Smooth muscle cell (in vitro differentiated cells): ENCODE data around the gene MEGF11. TPM values are rescaled to one million over a fixed set of nuclear protein-coding genes. Genes with fewer than 3 reads are reported as not detected.
A peak's percentile ranks its signal among the peaks of the same experiment; 100 is the strongest.

ENCODE experiments used
- DNase-seq: peaks from one replicate; lab custom pipeline; 2025; ENCODE audit not compliant: unreplicated experiment; lab: John Stamatoyannopoulos, UW
- H2AFZ ChIP-seq: fragments of 200-600 bp; sonication (generic); 2 replicates; pipeline ENCODE4 v1.6.0; 2016; ENCODE audit warnings: antibody characterized with exemption, low read depth, mild to moderate bottlenecking
- H3F3A ChIP-seq: fragments of 200-600 bp; sonication (generic); 2 replicates; pipeline ENCODE4 v1.6.0; 2017; ENCODE audit warnings: antibody characterized with exemption, low read depth
- H3K27ac ChIP-seq: fragments of 200-600 bp; sonication (generic); 2 replicates; pipeline ENCODE4 v1.5.1; 2016; ENCODE audit warnings: low read depth, mild to moderate bottlenecking
- H3K27me3 ChIP-seq: fragments of 200-600 bp; sonication (generic); 2 replicates; pipeline ENCODE4 v1.6.1; 2016; ENCODE audit warnings: low read depth, mild to moderate bottlenecking
- H3K36me3 ChIP-seq: fragments of 200-600 bp; sonication (generic); 2 replicates; pipeline ENCODE4 v1.5.1; 2016; ENCODE audit warnings: low read depth
- H3K4me1 ChIP-seq: fragments of 200-600 bp; sonication (generic); 2 replicates; pipeline ENCODE4 v1.5.1; 2016; ENCODE audit warnings: low read depth
- H3K4me2 ChIP-seq: fragments of 200-600 bp; sonication (generic); 2 replicates; pipeline ENCODE4 v1.6.0; 2016; ENCODE audit warnings: mild to moderate bottlenecking
- H3K4me3 ChIP-seq: fragments of 200-600 bp; sonication (generic); 2 replicates; pipeline ENCODE4 v1.5.1; 2016; ENCODE audit warnings: mild to moderate bottlenecking
- H3K79me2 ChIP-seq: fragments of 200-600 bp; sonication (generic); 2 replicates; pipeline ENCODE4 v1.6.0; 2016; ENCODE audit warnings: low read depth, mild to moderate bottlenecking
- H3K9ac ChIP-seq: fragments of 200-600 bp; sonication (generic); 2 replicates; pipeline ENCODE4 v1.6.0; 2016; ENCODE audit warnings: low read depth
- H3K9me3 ChIP-seq: fragments of 200-600 bp; sonication (generic); replicated peaks from 2 replicates; pipeline ENCODE4 v1.5.1; 2016; ENCODE audit warnings: low read depth
- H4K20me1 ChIP-seq: fragments of 200-600 bp; sonication (generic); 2 replicates; pipeline ENCODE4 v1.6.0; 2016; ENCODE audit warnings: low read depth
- WGBS: methylation state at CpG from one replicate; pipeline ENCODE4 v1.1.7; 2016; ENCODE audit warnings: low lambda C conversion rate; 5-methylcytosine and 5-hydroxymethylcytosine counted together
- polyA plus RNA-seq: library from polyadenylated mRNA; unstranded; fragments of >200 nt; fragmentation: Nextera tagmentation; extraction: Ambion mirVana; gene quantifications from 2 replicates; pipeline ENCODE4 v1.2.1, GENCODE V29; 2016
- total RNA-seq: library from RNA; depleted of rRNA; stranded (reverse); fragments of >200 nt; gene quantifications from 2 replicates; pipeline ENCODE4 v1.2.3, GENCODE V29; 2014
- TF ChIP-seq, protein P1 (sequence below): fragments of 200-600 bp; sonication (generic); IDR thresholded peaks from 2 replicates; pipeline ENCODE4 v1.5.1; 2017; ENCODE audit warnings: borderline replicate concordance, mild to moderate bottlenecking, antibody characterized with exemption; ENCODE audit not compliant: insufficient read depth, poor library complexity, severe bottlenecking

The MEGF11 gene
- total RNA-seq (not detected in 2 replicates), polyA plus RNA-seq (0.08 and 0.40 TPM in 2 replicates)

DNA sequence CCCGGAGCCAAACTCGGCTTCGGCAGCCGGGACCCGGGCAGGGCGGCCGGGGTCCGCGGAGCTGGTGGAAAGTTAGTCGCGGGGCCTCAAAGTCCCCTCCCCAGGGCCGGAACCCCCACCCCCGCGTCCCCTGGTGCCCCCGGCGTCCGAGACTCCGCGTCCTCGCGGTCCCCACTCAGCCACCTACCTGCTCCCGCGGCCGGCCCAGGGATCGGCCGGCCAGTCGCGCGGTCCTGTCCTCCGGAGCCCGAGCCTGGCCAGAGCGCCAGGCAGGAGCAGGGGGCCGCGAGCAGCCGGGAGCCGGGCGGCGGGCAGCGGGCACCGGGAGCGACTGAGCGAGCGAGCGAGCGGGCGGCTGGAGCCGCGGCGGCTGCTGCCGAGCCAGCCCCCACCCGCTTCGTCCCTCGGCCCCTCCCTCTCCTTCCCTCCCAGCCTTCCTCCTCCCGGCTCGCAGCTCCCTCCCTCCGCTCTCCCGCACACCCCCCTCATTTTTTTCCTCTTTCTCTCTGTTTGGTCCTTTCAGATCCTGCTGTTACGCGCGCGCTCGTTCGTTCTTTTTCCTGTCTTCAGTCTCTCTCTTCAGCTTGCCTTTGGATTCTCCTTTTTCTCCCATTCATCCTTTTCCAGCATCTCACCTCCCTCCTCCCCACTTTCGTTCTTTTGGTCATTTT, at the start of gene MEGF11:
Gene MEGF11, minus strand, starts transcription at position 333 of the 671 bp plus-strand sequence. CDS start 125,347 bp downstream, outside the sequence.
- H3K4me2 ChIP-seq, result peak within 1 kb of the TSS; percentile 98
- WGBS, result under 1% methylated on average over 33 of the region's 64 CpGs
- H3F3A ChIP-seq, result no peaks in the 10 kb centered on the region
- no peak for DNase-seq
- H3K27me3 ChIP-seq, result peaks cover 100% of the 10 kb centered on the region
- TF ChIP-seq, protein P1, sequence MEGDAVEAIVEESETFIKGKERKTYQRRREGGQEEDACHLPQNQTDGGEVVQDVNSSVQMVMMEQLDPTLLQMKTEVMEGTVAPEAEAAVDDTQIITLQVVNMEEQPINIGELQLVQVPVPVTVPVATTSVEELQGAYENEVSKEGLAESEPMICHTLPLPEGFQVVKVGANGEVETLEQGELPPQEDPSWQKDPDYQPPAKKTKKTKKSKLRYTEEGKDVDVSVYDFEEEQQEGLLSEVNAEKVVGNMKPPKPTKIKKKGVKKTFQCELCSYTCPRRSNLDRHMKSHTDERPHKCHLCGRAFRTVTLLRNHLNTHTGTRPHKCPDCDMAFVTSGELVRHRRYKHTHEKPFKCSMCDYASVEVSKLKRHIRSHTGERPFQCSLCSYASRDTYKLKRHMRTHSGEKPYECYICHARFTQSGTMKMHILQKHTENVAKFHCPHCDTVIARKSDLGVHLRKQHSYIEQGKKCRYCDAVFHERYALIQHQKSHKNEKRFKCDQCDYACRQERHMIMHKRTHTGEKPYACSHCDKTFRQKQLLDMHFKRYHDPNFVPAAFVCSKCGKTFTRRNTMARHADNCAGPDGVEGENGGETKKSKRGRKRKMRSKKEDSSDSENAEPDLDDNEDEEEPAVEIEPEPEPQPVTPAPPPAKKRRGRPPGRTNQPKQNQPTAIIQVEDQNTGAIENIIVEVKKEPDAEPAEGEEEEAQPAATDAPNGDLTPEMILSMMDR, result no peak
- H3K27ac ChIP-seq, result no peak within 1 kb of the TSS
- H4K20me1 ChIP-seq, result peaks cover 7% of the 10 kb centered on the region
- H3K4me1 ChIP-seq, result peaks cover 18% of the 10 kb centered on the region
- no peaks in the 10 kb centered on the region for H3K79me2 ChIP-seq
- no peaks in the 10 kb centered on the region for H3K9me3 ChIP-seq
- no peak within 1 kb of the TSS for H3K9ac ChIP-seq
- peak within 1 kb of the TSS; percentile 57 for H3K4me3 ChIP-seq
- H2AFZ ChIP-seq, result peak within 1 kb of the TSS; percentile 86
- H3K36me3 ChIP-seq, result no peaks in the 10 kb centered on the region

DNA sequence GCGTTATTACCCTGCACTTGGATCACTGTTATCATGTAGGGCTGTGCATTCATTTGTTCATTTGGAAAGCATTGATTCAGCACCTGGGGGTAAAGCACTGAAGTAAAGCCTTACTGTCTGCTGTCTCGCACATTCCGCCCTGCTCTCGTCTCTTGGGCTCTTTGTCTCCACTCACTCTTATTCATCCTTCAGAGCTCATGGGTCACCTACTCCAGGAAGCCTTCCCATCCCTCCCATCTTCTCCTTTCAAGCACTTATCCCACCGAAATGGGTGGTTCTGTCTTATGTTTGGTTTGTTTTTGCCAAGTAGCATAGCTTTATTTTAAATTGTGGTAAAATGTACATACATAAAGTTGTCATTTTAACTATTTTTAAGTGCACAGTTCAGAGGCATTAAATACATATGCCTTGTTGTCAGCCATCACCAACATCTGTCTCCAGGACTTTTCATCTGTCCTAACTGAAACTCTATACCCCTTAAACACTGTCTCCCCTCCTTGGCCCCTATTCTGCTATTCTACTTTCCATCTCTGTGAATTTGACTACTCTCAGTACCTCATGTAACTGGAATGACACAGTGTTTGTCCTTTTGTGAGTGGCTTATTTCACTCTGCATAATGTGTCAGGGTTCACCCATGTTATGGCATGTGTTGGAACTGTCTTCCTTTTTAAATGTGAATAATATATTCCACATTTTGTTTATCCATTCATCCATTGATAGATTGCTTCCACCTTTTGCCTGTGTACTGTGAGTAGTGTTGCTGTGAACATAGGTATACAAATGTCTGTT, 49.1 kb upstream of the MEGF11 start:
- Histone ChIP-seq H3K9ac (no peak overlapping the region), H3K9me3 (no peaks in the 10 kb centered on the region), H3K36me3 (no peaks in the 10 kb centered on the region), H3F3A (no peaks in the 10 kb centered on the region), H3K4me1 (no peaks in the 10 kb centered on the region), H3K79me2 (no peaks in the 10 kb centered on the region), H3K27ac (no peak overlapping the region), H4K20me1 (no peaks in the 10 kb centered on the region), H3K4me3 (no peak overlapping the region), H2AFZ (no peak overlapping the region), H3K27me3 (no peaks in the 10 kb centered on the region), H3K4me2 (no peak overlapping the region)
- DNase-seq, result no peak
- TF ChIP-seq, protein P1, result no peak
- 92% methylated on average over 5 of the region's 5 CpGs for WGBS

DNA sequence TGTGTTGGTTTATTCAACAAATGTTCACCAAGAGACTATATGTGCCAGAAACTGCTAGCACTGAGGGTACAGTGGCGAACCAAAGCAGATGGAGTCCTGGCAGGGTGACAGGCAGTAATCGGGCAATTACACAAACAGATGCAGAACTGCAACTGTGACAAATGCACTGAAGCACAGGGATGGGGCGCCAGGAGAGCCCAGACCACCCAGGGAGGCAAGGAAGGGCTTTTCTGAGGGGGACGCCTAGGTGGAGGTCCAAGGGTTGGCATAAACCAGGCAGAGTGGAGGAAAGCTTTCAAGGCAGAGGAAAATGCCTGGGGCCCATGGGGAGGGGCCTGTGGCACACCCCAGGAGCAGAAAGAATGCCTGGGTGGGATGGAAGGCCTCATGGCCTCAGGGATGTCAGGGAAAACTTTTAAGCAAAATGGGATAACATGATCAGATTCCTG, 45.3 kb upstream of the MEGF11 start:
- peaks cover 17% of the 10 kb centered on the region for H3K79me2 ChIP-seq
- H3K27ac ChIP-seq, result no peak overlapping the region
- WGBS, result 92% methylated on average over 4 of the region's 4 CpGs
- peaks cover 10% of the 10 kb centered on the region for H3F3A ChIP-seq
- H3K27me3 ChIP-seq, result no peaks in the 10 kb centered on the region
- H2AFZ ChIP-seq, result no peak overlapping the region
- H4K20me1 ChIP-seq, result no peaks in the 10 kb centered on the region
- no peaks in the 10 kb centered on the region for H3K9me3 ChIP-seq
- H3K4me2 ChIP-seq, result no peak overlapping the region
- H3K9ac ChIP-seq, result no peak overlapping the region
- no peak for DNase-seq
- H3K4me1 ChIP-seq, result peaks cover 19% of the 10 kb centered on the region
- no peaks in the 10 kb centered on the region for H3K36me3 ChIP-seq
- TF ChIP-seq, protein P1, result no peak
- H3K4me3 ChIP-seq, result no peak overlapping the region
